DMS53 (cell line): ENCODE results near the gene CFAP52.
"Not testable (repeated sequence)": the region's sequence is repeated elsewhere in the genome, so short reads cannot be mapped to it uniquely, and the experiment has no call there.

Experiments
- DNase-seq: peaks from one replicate; lab custom pipeline; 2025; lab: John Stamatoyannopoulos, UW

CFAP52 gene

GRCh38 chr17:9645851-9646545 lies 69.6 kb downstream of the CFAP52 start:
- DNase-seq = peak; percentile 94

GRCh38 chr17:9646546-9646885 lies 70.1 kb downstream of the CFAP52 start:
- peak; percentile 61 for DNase-seq

DNA sequence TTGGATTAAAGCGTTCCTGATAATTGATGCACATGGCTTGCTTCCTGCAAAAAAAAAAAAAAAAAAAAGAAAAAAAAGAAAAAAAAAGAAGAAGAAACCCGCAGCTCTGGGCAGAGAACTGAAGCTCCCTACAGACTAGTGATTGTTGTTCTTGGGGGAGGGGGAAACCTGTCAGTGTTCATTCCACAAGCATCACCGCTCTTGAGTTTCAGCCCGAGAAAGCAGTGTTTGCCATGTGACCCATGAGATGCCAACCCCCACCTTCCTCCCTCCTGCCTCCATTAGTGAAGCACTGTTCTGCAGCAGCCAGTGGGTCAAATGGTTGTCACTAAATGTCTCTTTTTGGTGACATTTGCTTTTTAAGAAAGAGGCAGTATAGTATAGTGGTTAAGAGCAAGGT lies 70.6 kb downstream of the CFAP52 start:
- peak; percentile 59 for DNase-seq

- no peak for DNase-seq
These were observed 72.2 kb downstream of the CFAP52 start for GRCh38 chr17:9648521-9649110.

- DNase-seq = no peak
These were observed 82.3 kb downstream of the CFAP52 start for GRCh38 chr17:9658593-9659211.

DNA sequence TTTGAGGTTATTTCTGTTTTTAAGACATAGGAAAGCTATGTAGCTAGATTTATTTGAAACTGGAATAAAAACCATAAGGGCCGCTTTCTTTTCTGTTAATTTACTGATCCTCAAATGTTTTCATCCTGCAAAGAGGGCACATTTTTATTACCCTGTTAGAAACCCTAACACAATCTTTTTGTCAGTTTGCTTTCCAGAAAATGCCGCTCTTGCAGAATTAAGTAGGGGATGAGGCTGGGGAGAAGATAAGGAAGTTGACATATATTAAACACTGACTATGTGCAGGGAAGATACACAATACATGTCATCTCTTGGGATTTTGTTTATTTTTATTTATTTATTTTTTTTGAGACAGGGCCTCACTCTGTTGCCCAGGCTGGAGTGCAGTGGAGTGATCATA lies 84.6 kb downstream of the CFAP52 start:
- no peak for DNase-seq

DNA sequence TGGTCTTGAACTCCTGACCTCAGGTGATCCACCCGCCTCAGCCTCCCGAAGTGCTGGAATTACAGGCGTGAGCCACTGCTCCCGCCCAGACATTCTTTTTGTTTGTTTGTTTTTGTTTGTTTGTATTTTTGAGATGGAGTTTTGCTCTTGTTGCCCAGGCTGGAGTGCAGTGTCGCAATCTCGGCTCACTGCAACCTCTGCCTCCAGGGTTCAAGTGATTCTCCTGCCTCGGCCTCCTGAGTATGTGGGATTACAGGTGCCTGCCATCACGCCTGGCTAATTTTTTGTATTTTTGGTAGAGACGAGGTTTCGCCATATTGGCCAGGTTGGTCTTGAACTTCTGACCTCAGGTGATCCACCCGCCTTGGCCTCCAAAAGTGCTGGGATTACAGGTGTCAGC lies 87.1 kb downstream of the CFAP52 start:
- DNase-seq = not testable (repeated sequence)

DNA sequence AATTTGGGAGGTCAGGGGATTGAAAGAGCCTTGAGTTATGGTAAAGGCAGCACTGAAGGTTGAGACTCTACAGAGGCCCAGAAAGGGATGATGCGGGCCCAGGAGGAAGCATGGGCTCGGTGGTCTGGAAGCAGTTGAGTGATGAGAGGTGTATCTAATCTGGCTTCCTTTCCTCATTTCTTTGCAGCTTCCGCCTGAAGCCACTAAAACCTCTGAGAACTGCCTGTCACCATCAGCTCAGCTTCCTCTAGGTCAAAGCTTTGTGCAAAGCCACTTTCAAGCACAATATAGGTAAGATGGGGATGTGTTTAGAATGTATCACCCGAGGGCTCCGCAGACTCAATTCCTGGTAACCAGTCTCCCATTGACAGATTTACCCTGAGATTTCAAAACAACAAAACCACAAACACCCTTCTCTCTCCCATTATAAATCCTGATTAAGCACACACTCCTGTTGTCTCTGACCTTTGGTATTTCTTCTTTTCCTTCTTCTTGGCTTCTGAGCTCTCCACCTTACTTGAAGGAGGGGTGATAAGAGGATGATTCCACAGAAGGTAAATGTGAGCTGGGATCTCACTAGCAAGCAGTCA lies 90.1 kb downstream of the CFAP52 start:
- DNase-seq = no peak

DNA sequence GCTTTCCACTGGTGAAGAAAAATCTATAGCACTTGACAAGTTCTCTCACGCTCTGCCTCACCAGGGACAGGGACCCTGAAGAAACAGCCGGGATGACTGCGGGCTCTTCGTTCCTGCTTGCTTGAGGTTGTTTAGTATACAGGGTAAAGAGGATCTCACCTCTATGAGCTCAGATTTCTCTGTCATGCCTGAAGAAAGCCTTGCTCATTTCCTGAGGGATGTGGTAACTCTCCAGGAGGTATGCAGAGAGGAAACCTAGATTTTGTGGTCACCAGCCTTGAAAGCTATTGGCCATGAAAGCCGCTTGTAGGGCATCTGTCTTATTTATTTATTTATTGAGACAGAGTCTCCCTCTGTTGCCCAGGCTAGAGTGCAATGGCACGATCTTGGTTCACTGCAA lies 92.1 kb downstream of the CFAP52 start:
- DNase-seq = no peak

- no peak for DNase-seq
These were observed 93.1 kb downstream of the CFAP52 start for GRCh38 chr17:9669551-9670008.

DNA sequence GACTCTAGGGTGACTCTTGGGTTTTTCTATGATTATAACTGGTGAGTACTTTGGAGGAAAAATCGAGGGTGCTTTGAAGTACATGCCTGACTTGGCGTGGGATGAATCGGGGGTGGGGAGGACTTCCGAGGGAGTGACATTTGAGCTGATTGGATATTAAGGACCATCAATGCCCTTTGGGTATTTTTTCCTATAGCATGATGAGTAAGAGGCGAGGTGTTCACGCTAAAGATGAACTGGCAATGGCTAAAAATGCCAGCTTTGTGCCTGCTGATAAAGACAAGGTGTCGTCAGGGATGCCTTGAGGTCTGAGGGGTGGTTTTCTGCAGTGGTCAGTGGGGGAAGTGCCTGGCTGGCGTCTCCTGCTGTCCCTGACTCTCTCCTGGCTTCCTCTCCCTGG lies 94.2 kb downstream of the CFAP52 start:
- no peak for DNase-seq

DNA sequence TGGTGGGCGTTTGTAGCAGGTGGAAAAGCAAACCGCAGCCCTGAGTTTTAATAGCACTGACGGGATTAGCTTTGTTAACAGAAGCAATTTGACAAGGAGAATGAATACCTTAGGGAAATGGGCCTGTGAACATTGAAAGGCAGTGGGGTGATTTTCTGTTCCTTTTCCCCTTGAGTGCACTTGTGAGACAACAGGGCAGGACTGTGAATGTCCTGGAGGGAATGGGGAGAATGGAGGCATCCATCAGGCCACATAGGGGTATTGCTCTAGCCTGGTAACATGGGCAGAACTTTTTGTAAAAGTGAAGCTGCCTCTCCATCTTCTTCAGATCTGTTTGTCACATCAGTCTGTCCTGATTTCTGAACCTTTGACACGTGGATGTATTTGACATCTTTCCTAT lies 95.1 kb downstream of the CFAP52 start:
- no peak for DNase-seq

DNA sequence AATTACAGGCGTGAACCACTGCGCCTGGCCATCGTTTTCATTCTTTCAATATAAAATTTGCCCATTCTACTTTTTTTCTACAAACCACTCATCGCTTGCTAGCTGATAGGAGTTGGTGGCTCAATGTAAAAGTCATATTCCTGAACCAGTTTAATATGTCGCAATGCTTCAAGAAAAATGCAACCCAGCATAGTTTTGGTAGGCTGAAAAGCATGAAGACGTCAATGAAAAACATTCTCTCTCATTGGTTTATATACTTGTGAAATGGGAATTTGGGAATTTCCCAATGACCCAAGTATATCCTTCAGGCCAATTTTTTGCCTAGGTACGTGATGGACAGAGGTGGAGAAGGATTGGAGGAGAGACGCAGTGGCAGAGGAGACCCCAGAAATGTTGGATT lies 95.8 kb downstream of the CFAP52 start:
- no peak for DNase-seq

DNA sequence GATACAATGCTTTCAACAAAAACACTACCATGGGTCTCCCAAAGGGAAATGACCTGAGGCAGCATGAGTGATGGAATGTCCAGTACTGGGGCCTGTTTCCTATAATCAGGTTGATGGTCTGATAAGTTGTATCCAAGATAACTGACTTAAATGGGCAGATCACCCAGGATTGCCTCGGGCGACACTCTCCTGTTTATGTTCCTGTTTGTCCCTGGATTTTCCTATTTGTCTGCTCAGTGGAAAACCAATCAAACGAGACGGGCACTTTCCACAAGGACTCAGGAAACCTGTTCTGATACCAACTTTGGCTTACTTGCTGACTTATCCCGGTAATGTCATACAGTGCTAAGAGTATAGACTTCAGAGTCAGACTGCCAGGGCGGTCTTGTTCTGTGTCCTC lies 96.2 kb downstream of the CFAP52 start:
- DNase-seq = no peak

GRCh38 chr17:9676084-9676483 lies 99.6 kb downstream of the CFAP52 start:
- DNase-seq = peak; percentile 19

DNA sequence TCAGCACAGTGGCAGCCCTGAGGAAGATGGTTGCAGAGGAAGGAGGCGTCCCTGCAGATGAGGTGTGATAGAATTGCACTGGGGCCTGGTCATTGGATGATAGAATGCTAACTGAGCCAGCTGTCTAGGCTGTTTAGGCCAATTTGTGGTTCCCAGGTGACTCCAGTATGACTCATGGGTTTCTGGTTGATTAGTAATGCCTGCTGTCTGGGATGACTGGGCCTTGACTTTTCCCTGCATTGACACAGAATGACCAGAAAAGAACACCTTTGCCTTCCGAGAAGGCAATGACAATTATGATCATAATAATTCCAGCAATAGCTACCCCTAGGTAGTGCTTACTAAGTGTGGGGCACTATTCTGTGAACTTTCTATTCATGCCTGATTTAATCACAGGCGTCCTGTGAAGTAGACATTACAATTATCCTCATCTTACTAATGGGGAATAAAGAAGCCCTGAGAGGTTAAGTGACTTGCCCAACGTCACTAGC lies 100.4 kb downstream of the CFAP52 start:
- peak; percentile 60 for DNase-seq

DNA sequence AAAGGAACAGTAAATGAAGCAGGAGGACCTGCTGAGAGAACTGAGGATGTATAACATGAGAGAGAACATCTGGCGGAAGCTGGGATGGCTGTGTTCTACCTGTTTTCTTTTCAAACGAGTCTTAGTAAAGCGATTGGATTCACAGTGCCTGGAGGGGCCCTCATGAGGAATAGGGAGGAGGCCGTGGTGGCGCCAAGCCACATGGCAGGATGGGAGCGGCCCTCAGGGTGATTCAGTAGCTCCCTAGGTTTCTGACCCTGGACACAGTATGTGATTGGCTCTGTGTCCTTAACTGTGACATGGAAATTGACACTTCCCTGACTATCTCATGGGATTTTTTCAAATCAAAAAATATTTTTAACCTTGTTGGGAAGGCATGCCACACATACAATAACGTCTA lies 101.0 kb downstream of the CFAP52 start:
- DNase-seq = no peak

DNA sequence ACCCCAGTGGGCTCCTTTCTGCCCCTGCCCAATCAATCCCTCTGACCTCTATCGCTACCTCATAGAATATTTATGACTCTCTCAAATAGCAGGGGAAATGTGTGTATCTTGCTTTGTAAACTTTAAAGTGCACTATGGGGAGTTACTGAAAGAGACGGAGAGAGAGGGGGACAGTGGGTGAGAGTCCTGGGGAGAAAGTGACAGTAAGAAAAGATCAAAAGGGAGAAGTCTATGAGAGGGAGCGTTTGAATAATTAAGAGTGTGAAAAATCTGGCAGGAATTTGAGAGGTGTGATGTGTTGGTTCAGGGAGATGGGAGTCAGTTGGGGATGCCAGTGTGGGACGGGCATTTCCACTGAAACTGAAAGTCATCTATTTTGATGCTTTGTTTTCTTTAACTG lies 101.5 kb downstream of the CFAP52 start:
- DNase-seq = no peak

- no peak for DNase-seq
These were observed 108.6 kb downstream of the CFAP52 start for GRCh38 chr17:9684955-9685621.
